HFFc6 (cell line): ENCODE measurements around the gene RAB31. TPM values are rescaled to one million over a fixed set of nuclear protein-coding genes. Genes with fewer than 3 reads are reported as not detected.

ENCODE experiments used
- DNase-seq: peaks from one replicate; pipeline ENCODE4 v3.0.0-alpha.2; 2018
- H3K27ac Mint-ChIP-seq: 2 replicates; pipeline ENCODE4 v1.8.0; 2020; ENCODE audit warnings: mild to moderate bottlenecking, mixed read lengths
- H3K27me3 Mint-ChIP-seq: 2 replicates; pipeline ENCODE4 v1.8.0; 2021; ENCODE audit warnings: mild to moderate bottlenecking, moderate library complexity, mixed read lengths; ENCODE audit not compliant: insufficient read depth
- H3K36me3 Mint-ChIP-seq: 2 replicates; pipeline ENCODE4 v1.8.0; 2021; ENCODE audit warnings: low read depth, mixed read lengths
- H3K4me1 Mint-ChIP-seq: 2 replicates; pipeline ENCODE4 v1.8.0; 2020; ENCODE audit warnings: low read depth, mixed read lengths
- H3K4me3 Mint-ChIP-seq: 2 replicates; pipeline ENCODE4 v1.8.0; 2020; ENCODE audit warnings: mild to moderate bottlenecking, moderate library complexity, mixed read lengths
- H3K9me3 Mint-ChIP-seq: 2 replicates; pipeline ENCODE4 v1.8.0; 2020; ENCODE audit warnings: mild to moderate bottlenecking, mixed read lengths
- total RNA-seq, 6 experiments: library from RNA; stranded (reverse); fragmentation: NEBNext Ultra II Directional; extraction: Animal tissue kit (Norgen Biotek cat#: 25700); gene quantifications; 2 replicates in 1 of 6; 3 replicates in 5 of 6; pipeline ENCODE4 v1.2.3, GENCODE V29; 2021
- TF ChIP-seq, protein P1 (sequence below): fragments of 200-600 bp; sonication (generic); IDR thresholded peaks from 2 replicates; pipeline ENCODE4 v1.5.0; 2021; ENCODE audit warnings: antibody characterized with exemption, mild to moderate bottlenecking

Gene RAB31
- total RNA-seq, 6 experiments from 2014 or later, result 29.4 to 47.5 (median 43.5) TPM

DNA sequence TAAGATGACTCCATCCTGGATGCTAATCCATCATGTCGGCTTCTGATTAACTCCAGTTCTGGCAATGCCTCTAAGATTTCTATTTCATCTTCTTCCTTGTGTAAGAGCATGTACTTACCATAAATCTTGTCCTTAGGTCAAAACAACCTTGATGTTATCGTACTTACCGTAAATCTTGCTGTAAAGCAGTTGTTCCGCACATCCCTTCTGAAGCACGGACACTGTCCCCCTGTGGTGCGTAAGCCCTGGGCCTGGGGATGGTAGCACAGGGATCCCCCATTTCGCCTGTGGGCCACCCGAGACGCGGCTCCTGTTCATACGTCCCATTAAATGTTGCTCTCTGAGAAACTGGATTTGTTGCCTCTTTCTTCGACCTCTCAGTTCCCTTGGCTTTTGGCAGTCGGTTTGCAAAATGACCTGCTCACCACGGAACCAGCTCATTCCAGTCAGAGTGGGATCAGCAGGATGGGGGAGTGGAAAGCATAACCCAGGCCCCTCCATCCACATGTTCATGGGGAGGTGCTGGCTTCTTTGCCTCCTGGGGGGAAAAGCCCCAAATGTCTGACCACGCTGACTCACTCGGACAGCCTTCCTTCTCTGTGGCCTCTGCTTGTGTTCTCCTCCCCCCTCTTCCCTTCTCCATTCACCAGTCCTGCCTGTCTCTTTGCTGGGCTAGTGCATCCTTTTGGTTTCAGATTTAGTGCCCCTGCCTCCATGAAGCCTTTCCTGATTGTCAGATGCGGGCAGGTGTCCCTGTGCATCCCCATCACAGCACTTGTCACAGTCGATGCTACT lies 49.9 kb downstream of the RAB31 start:
- peak; percentile 13 for DNase-seq
- Mint-ChIP-seq H3K9me3 (no peaks in the 10 kb centered on the region), H3K27ac (peak overlapping the region; percentile 43), H3K36me3 (peaks cover 5% of the 10 kb centered on the region), H3K4me3 (no peak overlapping the region; the same call in 1 of the 2 replicates), H3K27me3 (no peaks in the 10 kb centered on the region), H3K4me1 (peaks cover 18% of the 10 kb centered on the region)
- TF ChIP-seq, protein P1, sequence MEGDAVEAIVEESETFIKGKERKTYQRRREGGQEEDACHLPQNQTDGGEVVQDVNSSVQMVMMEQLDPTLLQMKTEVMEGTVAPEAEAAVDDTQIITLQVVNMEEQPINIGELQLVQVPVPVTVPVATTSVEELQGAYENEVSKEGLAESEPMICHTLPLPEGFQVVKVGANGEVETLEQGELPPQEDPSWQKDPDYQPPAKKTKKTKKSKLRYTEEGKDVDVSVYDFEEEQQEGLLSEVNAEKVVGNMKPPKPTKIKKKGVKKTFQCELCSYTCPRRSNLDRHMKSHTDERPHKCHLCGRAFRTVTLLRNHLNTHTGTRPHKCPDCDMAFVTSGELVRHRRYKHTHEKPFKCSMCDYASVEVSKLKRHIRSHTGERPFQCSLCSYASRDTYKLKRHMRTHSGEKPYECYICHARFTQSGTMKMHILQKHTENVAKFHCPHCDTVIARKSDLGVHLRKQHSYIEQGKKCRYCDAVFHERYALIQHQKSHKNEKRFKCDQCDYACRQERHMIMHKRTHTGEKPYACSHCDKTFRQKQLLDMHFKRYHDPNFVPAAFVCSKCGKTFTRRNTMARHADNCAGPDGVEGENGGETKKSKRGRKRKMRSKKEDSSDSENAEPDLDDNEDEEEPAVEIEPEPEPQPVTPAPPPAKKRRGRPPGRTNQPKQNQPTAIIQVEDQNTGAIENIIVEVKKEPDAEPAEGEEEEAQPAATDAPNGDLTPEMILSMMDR, result no peak

DNA sequence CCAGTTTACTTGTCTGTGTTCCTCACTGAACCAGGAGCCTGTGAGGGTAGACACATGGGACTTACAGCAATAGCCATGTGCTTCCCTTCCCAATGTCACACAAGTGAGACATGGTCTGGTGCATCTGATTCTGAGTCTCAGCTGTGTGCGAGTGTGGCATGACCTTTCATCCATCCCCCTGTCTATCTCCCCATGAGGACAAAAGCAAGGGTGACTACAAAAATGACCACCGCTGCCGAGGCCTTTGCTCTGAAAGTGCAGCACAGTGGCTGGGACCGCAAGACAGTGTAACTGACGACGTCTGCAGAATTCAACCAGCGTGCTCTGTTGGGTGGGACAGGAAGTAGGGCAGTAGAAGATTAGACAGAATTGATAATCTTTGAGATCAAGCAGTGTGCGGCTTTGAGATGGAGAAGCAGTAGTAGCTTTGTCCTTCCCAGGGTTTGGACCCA lies 50.5 kb downstream of the RAB31 start:
- Mint-ChIP-seq H3K27me3 (no peaks in the 10 kb centered on the region), H3K4me1 (peaks cover 18% of the 10 kb centered on the region), H3K27ac (peak overlapping the region; percentile 43; the same call in 1 of the 2 replicates), H3K36me3 (peaks cover 8% of the 10 kb centered on the region), H3K4me3 (no peak overlapping the region; the same call in 1 of the 2 replicates), H3K9me3 (no peaks in the 10 kb centered on the region)
- no peak for DNase-seq
- TF ChIP-seq, protein P1, result no peak

DNA sequence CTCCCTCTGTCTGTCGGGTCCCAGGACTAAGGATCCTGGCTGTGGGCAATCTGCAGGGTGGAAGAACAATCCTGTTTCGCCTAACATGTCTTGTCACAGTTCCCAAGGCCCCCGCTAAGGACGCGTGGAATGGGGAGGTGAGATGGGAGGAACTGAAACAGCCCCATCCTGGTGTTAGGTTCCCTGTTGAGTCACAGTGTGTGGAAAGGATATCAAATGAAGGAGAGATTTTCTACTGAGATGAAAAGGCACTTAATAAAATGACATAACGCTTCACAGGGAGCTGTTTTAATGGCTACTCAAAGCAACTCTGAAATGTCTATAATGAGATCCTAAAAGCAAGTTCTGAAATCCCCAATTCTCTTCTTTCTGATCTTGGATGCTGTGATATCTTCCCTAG lies 52.5 kb downstream of the RAB31 start:
- DNase-seq, result no peak
- H3K27me3 Mint-ChIP-seq, result no peaks in the 10 kb centered on the region; the same call in 1 of the 2 replicates

DNA sequence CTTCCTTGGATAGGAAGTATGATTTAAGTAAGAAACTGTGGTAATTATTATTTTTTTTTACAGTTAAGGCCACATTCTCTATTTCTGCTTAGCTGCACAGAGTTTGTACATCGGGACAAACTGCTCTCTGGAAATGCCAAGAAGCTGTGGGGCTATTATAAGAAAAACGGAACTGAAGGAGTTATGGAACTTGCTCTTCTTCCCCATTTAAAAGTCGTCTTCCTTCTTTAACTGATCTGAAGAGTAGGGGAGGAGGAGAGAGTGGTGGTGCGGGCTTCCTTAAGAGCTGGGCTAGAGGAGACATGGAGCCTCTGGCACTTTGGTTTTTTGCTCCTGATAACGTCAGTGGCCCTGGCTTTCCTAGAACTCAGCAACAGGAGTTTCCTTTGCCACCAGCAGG lies 54.4 kb downstream of the RAB31 start:
- TF ChIP-seq, protein P1, result no peak
- no peak for DNase-seq
- Mint-ChIP-seq H3K4me1 (peaks cover 15% of the 10 kb centered on the region), H3K36me3 (peaks cover 12% of the 10 kb centered on the region), H3K4me3 (no peak overlapping the region), H3K27me3 (no peaks in the 10 kb centered on the region; the same call in 1 of the 2 replicates), H3K27ac (no peak overlapping the region), H3K9me3 (no peaks in the 10 kb centered on the region)

More for the DNA sequence above, 52.5 kb downstream of the RAB31 start:
- Mint-ChIP-seq H3K9me3 (no peaks in the 10 kb centered on the region), H3K4me1 (peaks cover 18% of the 10 kb centered on the region), H3K4me3 (no peak overlapping the region), H3K36me3 (peaks cover 8% of the 10 kb centered on the region), H3K27ac (no peak overlapping the region)
- TF ChIP-seq, protein P1, result no peak

DNA sequence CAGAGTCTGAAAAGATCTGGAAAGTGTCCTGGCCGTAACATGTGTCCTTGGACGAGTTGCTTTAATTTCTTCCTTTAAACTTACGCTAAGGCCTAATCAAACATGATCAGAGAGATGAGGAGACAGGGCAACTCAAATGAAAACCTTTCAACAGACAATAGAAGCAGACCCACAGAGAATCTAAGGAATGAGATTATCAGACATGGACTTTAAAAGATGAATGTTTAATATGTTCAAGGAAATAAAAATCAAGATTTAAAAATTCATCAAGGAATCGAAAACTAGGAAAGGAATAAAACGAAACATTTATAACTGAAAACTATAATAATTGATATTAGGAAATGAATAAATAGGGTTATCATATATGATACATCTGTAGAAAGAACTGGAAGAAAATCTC lies 55.1 kb downstream of the RAB31 start:
- H3K9me3 Mint-ChIP-seq, result no peaks in the 10 kb centered on the region
- no peak overlapping the region for H3K27ac Mint-ChIP-seq
- H3K27me3 Mint-ChIP-seq, result no peaks in the 10 kb centered on the region; the same call in 1 of the 2 replicates
- H3K4me3 Mint-ChIP-seq, result no peak overlapping the region
- TF ChIP-seq, protein P1, result no peak
- DNase-seq, result no peak
- peaks cover 8% of the 10 kb centered on the region for H3K4me1 Mint-ChIP-seq
- peaks cover 18% of the 10 kb centered on the region for H3K36me3 Mint-ChIP-seq
